ENCODE measurements around the gene VSIG1. TPM values are rescaled to one million over a fixed set of nuclear protein-coding genes. Genes with fewer than 3 reads are reported as not detected.

Gene VSIG1
- total RNA-seq, 2 donors from 2014 or later, result 0.54 to 8.2 TPM

- H3K36me3 ChIP-seq, result no peaks in the 10 kb centered on the region
- DNase-seq (ENCODE audit: low spot score) (no peak), ATAC-seq (ENCODE audit: insufficient number of reproducible peaks, low FRiP score, low read depth) (no peak)
- H3K4me1 ChIP-seq (ENCODE audit: control insufficient read depth in 1 of 2, low read depth in 2 of 2), result no peaks in the 10 kb centered on the region
- no peak overlapping the region for H3K27ac ChIP-seq
- no peak for TF ChIP-seq CTCF (IDR thresholded peaks at IDR 0.05)
- no peaks in the 10 kb centered on the region for H3K9me3 ChIP-seq
- H3K4me3 ChIP-seq, result no peak overlapping the region
- no peaks in the 10 kb centered on the region for H3K27me3 ChIP-seq (replicated peaks; ENCODE audit: insufficient read depth)
Measured at GRCh38 chrX:108036298-108036973, 8.4 kb upstream of the VSIG1 start.

GRCh38 chrX:108049649-108050048, 4.8 kb downstream of the VSIG1 start:
- no peak for ATAC-seq (ENCODE audit: insufficient number of reproducible peaks, low FRiP score, low read depth)
- no peak for TF ChIP-seq CTCF (IDR thresholded peaks at IDR 0.05)
- Histone ChIP-seq H3K27me3 (replicated peaks; ENCODE audit: insufficient read depth) (no peaks in the 10 kb centered on the region), H3K9me3 (no peaks in the 10 kb centered on the region), H3K27ac (no peak overlapping the region), H3K36me3 (no peaks in the 10 kb centered on the region), H3K4me3 (no peak overlapping the region), H3K4me1 (ENCODE audit: control insufficient read depth in 1 of 2, low read depth in 2 of 2) (no peaks in the 10 kb centered on the region)
- DNase-seq (ENCODE audit: low spot score), result no peak

- H3K4me3 ChIP-seq, result no peak overlapping the region
- DNase-seq (ENCODE audit: low spot score), result no peak
- H3K27me3 ChIP-seq (replicated peaks; ENCODE audit: insufficient read depth), result no peaks in the 10 kb centered on the region
- H3K9me3 ChIP-seq, result no peaks in the 10 kb centered on the region
- no peak for ATAC-seq (ENCODE audit: insufficient number of reproducible peaks, low FRiP score, low read depth)
- no peaks in the 10 kb centered on the region for H3K4me1 ChIP-seq (ENCODE audit: control insufficient read depth in 1 of 2, low read depth in 2 of 2)
- no peaks in the 10 kb centered on the region for H3K36me3 ChIP-seq
- H3K27ac ChIP-seq, result no peak overlapping the region
- TF ChIP-seq CTCF (IDR thresholded peaks at IDR 0.05), result no peak
Measured at GRCh38 chrX:108053218-108053617, 8.4 kb downstream of the VSIG1 start.

GRCh38 chrX:108055546-108055945, 10.7 kb downstream of the VSIG1 start:
- no peak for ATAC-seq (ENCODE audit: insufficient number of reproducible peaks, low FRiP score, low read depth)
- TF ChIP-seq CTCF (IDR thresholded peaks at IDR 0.05), result no peak

GRCh38 chrX:108059801-108060200, 14.9 kb downstream of the VSIG1 start:
- Histone ChIP-seq H3K9me3 (no peaks in the 10 kb centered on the region), H3K27ac (no peak overlapping the region), H3K4me3 (no peak overlapping the region), H3K36me3 (no peaks in the 10 kb centered on the region), H3K27me3 (replicated peaks; ENCODE audit: insufficient read depth) (no peaks in the 10 kb centered on the region), H3K4me1 (ENCODE audit: control insufficient read depth in 1 of 2, low read depth in 2 of 2) (no peaks in the 10 kb centered on the region)
- ATAC-seq (ENCODE audit: insufficient number of reproducible peaks, low FRiP score, low read depth) (no peak), DNase-seq (ENCODE audit: low spot score) (no peak)
- TF ChIP-seq CTCF (IDR thresholded peaks at IDR 0.05), result no peak

More at GRCh38 chrX:108055546-108055945, 10.7 kb downstream of the VSIG1 start:
- H3K4me3 ChIP-seq, result no peak overlapping the region
- no peaks in the 10 kb centered on the region for H3K27me3 ChIP-seq (replicated peaks; ENCODE audit: insufficient read depth)
- DNase-seq (ENCODE audit: low spot score), result no peak
- H3K36me3 ChIP-seq, result no peaks in the 10 kb centered on the region
- no peak overlapping the region for H3K27ac ChIP-seq
- H3K9me3 ChIP-seq, result no peaks in the 10 kb centered on the region
- H3K4me1 ChIP-seq (ENCODE audit: control insufficient read depth in 1 of 2, low read depth in 2 of 2), result no peaks in the 10 kb centered on the region
